ENCODE results near the gene OR5K2. TPM values are rescaled to one million over a fixed set of nuclear protein-coding genes. Genes with fewer than 3 reads are reported as not detected.

Gene OR5K2
- total and polyA plus RNA-seq, 2 of the 4 experiments (the other 2 are of a cell fraction) = not detected

GRCh38 chr3:98532275-98532637 is 34.8 kb downstream of the OR5K2 start:
- no peak overlapping the region for H3K4ac ChIP-seq (ENCODE audit: low read depth, low read length)
- no peaks in the 10 kb centered on the region for H3K36me3 ChIP-seq (ENCODE audit: control insufficient read depth, insufficient read depth, low read length)
- no peak overlapping the region for H3K23ac ChIP-seq (ENCODE audit: low read depth, low read length)
- H3K18ac ChIP-seq (ENCODE audit: low read depth, low read length) = no peak overlapping the region
- no peak overlapping the region for H3K56ac ChIP-seq (ENCODE audit: extremely low read depth, insufficient read depth, low read length)
- H2AK5ac ChIP-seq (ENCODE audit: low read depth, low read length) = no peak overlapping the region
- no peak overlapping the region for H2AFZ ChIP-seq (replicated peaks; ENCODE audit: low read length, poor library complexity)
- CTCF ChIA-PET = interaction anchor here (0.9 kb wide), 1 partner anchor 13 kb away, joined by 3 read pairs; no protein-coding TSS in a partner anchor
- H3K4me1 ChIP-seq (ENCODE audit: control insufficient read depth, insufficient read depth, low read length) = no peaks in the 10 kb centered on the region
- H3K27me3 ChIP-seq (ENCODE audit: control insufficient read depth, insufficient read depth, low read length) = peaks cover 7% of the 10 kb centered on the region
- no peak overlapping the region for H4K8ac ChIP-seq (ENCODE audit: low read depth in 2 of 2, low read length in 2 of 2)
- no peak overlapping the region for H4K91ac ChIP-seq (ENCODE audit: insufficient read depth, low read depth, low read length)
- H3K9me3 ChIP-seq (ENCODE audit: control insufficient read depth, insufficient read depth, low read length) = no peaks in the 10 kb centered on the region
- no peak overlapping the region for H3K4me3 ChIP-seq (ENCODE audit: insufficient read depth, low read depth, low read length)
- TF ChIP-seq CEBPB (IDR thresholded peaks at IDR 0.05; ENCODE audit: low read depth, low read length) (no peak), CTCF (conservative IDR thresholded peaks at IDR 0.05; ENCODE audit: low read depth, low read length) (no peak), ELK1 (IDR thresholded peaks at IDR 0.05; ENCODE audit: borderline replicate concordance, low read depth, low read length) (no peak), CHD1 (IDR thresholded peaks at IDR 0.05; ENCODE audit: low read depth, low read length) (no peak)
- no peak overlapping the region for H2BK5ac ChIP-seq (ENCODE audit: low read depth, low read length, poor library complexity, severe bottlenecking)
- H3K4me2 ChIP-seq (ENCODE audit: low read depth, low read length) = no peak overlapping the region
- H3K27ac ChIP-seq (ENCODE audit: insufficient read depth, low read length) = no peak overlapping the region
- in situ Hi-C loops (cut with MboI; ENCODE audit: low sequenced_read_pairs) (no loop called here), intact Hi-C loops (cut with micrococcal nuclease) (no loop called here), dilution Hi-C loops (cut with HindIII; ENCODE audit: low sequenced_read_pairs, unreplicated experiment) (no loop called here)
- no TSS peak for BruUV-seq (replicated peaks)
- DNase-seq (no peak), ATAC-seq (ENCODE audit: low read depth) (no peak)
- H3K14ac ChIP-seq (replicated peaks; ENCODE audit: low read depth, low read length) = no peak overlapping the region
- no peak overlapping the region for H3K9ac ChIP-seq (ENCODE audit: low read depth, low read length)
- 64% methylated on average over 5 of the region's 5 CpGs; no CpG with 5 or more reads in 1 of the 2 experiments for WGBS, 2 experiments (ENCODE audit: extremely low coverage in 2 of 2, insufficient read length in 1 of 2)
- no peak overlapping the region for H2AK9ac ChIP-seq (replicated peaks; ENCODE audit: low read depth, low read length, poor library complexity)
- H2BK120ac ChIP-seq (ENCODE audit: low read depth, low read length) = no peak overlapping the region
- H2BK20ac ChIP-seq (ENCODE audit: low read depth, low read length) = no peak overlapping the region
- no peaks in the 10 kb centered on the region for H4K20me1 ChIP-seq (ENCODE audit: insufficient read depth, low read length)
- no peak overlapping the region for H4K5ac ChIP-seq (ENCODE audit: low read depth, low read length)
- no peak overlapping the region for H2BK15ac ChIP-seq (ENCODE audit: low read depth, low read length)
- H3K79me1 ChIP-seq (ENCODE audit: low read depth in 1 of 2, low read length in 2 of 2) = no peaks in the 10 kb centered on the region
- no peaks in the 10 kb centered on the region for H3K9me1 ChIP-seq (ENCODE audit: insufficient read depth, low read length)
- POLR2A ChIA-PET (ENCODE audit: unreplicated experiment) = no interaction called here
